ENCODE measurements around the gene IFNG-AS1.

IFNG-AS1 gene

GRCh38 chr12:68065163-68065562, 75.9 kb downstream of the IFNG-AS1 start:
- TF ChIP-seq, protein P1, sequence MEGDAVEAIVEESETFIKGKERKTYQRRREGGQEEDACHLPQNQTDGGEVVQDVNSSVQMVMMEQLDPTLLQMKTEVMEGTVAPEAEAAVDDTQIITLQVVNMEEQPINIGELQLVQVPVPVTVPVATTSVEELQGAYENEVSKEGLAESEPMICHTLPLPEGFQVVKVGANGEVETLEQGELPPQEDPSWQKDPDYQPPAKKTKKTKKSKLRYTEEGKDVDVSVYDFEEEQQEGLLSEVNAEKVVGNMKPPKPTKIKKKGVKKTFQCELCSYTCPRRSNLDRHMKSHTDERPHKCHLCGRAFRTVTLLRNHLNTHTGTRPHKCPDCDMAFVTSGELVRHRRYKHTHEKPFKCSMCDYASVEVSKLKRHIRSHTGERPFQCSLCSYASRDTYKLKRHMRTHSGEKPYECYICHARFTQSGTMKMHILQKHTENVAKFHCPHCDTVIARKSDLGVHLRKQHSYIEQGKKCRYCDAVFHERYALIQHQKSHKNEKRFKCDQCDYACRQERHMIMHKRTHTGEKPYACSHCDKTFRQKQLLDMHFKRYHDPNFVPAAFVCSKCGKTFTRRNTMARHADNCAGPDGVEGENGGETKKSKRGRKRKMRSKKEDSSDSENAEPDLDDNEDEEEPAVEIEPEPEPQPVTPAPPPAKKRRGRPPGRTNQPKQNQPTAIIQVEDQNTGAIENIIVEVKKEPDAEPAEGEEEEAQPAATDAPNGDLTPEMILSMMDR (IDR thresholded peaks at IDR 0.05; ENCODE audit: low read length): no peak
- no peak for TF ChIP-seq EZH2 (IDR thresholded peaks at IDR 0.05; ENCODE audit: borderline replicate concordance, low read length)
- no peak overlapping the region for H3K4me2 ChIP-seq (ENCODE audit: low read length)

GRCh38 chr12:68065687-68066086, 76.4 kb downstream of the IFNG-AS1 start:
- H3K4me2 ChIP-seq (ENCODE audit: low read length): no peak overlapping the region
- no peaks in the 10 kb centered on the region for H3K27me3 ChIP-seq (ENCODE audit: insufficient read depth, low read length)
- TF ChIP-seq, protein P1 (IDR thresholded peaks at IDR 0.05; ENCODE audit: low read length): no peak
- no peak for TF ChIP-seq EZH2 (IDR thresholded peaks at IDR 0.05; ENCODE audit: borderline replicate concordance, low read length)

More at GRCh38 chr12:68065163-68065562, 75.9 kb downstream of the IFNG-AS1 start:
- H3K4me1 ChIP-seq (ENCODE audit: insufficient read depth, low read length, severe bottlenecking): no peaks in the 10 kb centered on the region
- no peak overlapping the region for H3K27ac ChIP-seq (ENCODE audit: low read depth, low read length, poor library complexity, severe bottlenecking)
- no peaks in the 10 kb centered on the region for H3K9me3 ChIP-seq (ENCODE audit: low read length)
- no peaks in the 10 kb centered on the region for H3K27me3 ChIP-seq (ENCODE audit: insufficient read depth, low read length)
- H3F3A ChIP-seq (ENCODE audit: insufficient read depth, low read length): no peaks in the 10 kb centered on the region
- H3K9ac ChIP-seq (ENCODE audit: low read length): no peak overlapping the region
- no peak overlapping the region for H2AFZ ChIP-seq (ENCODE audit: low read length)
- H4K20me1 ChIP-seq (ENCODE audit: insufficient read depth, low read length): no peaks in the 10 kb centered on the region
- H3K36me3 ChIP-seq (ENCODE audit: insufficient read depth, low read length): no peaks in the 10 kb centered on the region
- H3K9me2 ChIP-seq (ENCODE audit: low read depth, low read length): no peaks in the 10 kb centered on the region
- no peak overlapping the region for H3K4me3 ChIP-seq (ENCODE audit: low read depth, low read length, poor library complexity, severe bottlenecking)
- H3K79me2 ChIP-seq (ENCODE audit: insufficient read depth, low read length): no peaks in the 10 kb centered on the region

GRCh38 chr12:68067762-68068376, 78.6 kb downstream of the IFNG-AS1 start:
- no peaks in the 10 kb centered on the region for H4K20me1 ChIP-seq (ENCODE audit: insufficient read depth, low read length)
- no peaks in the 10 kb centered on the region for H3K9me2 ChIP-seq (ENCODE audit: low read depth, low read length)
- no peak for TF ChIP-seq EZH2 (IDR thresholded peaks at IDR 0.05; ENCODE audit: borderline replicate concordance, low read length)
- TF ChIP-seq, protein P1 (IDR thresholded peaks at IDR 0.05; ENCODE audit: low read length): peak; percentile 71
- no peaks in the 10 kb centered on the region for H3K79me2 ChIP-seq (ENCODE audit: insufficient read depth, low read length)
- H3K4me1 ChIP-seq (ENCODE audit: insufficient read depth, low read length, severe bottlenecking): no peaks in the 10 kb centered on the region
- no peaks in the 10 kb centered on the region for H3K36me3 ChIP-seq (ENCODE audit: insufficient read depth, low read length)
- H3F3A ChIP-seq (ENCODE audit: insufficient read depth, low read length): no peaks in the 10 kb centered on the region
- H3K27ac ChIP-seq (ENCODE audit: low read depth, low read length, poor library complexity, severe bottlenecking): no peak overlapping the region
- H3K9me3 ChIP-seq (ENCODE audit: low read length): no peaks in the 10 kb centered on the region
- no peak overlapping the region for H3K9ac ChIP-seq (ENCODE audit: low read length)
- H3K4me2 ChIP-seq (ENCODE audit: low read length): no peak overlapping the region
- no peak overlapping the region for H2AFZ ChIP-seq (ENCODE audit: low read length)
- H3K27me3 ChIP-seq (ENCODE audit: insufficient read depth, low read length): no peaks in the 10 kb centered on the region
- no peak overlapping the region for H3K4me3 ChIP-seq (ENCODE audit: low read depth, low read length, poor library complexity, severe bottlenecking)

More at GRCh38 chr12:68065687-68066086, 76.4 kb downstream of the IFNG-AS1 start:
- no peak overlapping the region for H3K27ac ChIP-seq (ENCODE audit: low read depth, low read length, poor library complexity, severe bottlenecking)
- H3K79me2 ChIP-seq (ENCODE audit: insufficient read depth, low read length): no peaks in the 10 kb centered on the region
- H3K9me2 ChIP-seq (ENCODE audit: low read depth, low read length): no peaks in the 10 kb centered on the region
- no peaks in the 10 kb centered on the region for H3K9me3 ChIP-seq (ENCODE audit: low read length)
- H4K20me1 ChIP-seq (ENCODE audit: insufficient read depth, low read length): no peaks in the 10 kb centered on the region
- H3K4me1 ChIP-seq (ENCODE audit: insufficient read depth, low read length, severe bottlenecking): no peaks in the 10 kb centered on the region
- no peak overlapping the region for H2AFZ ChIP-seq (ENCODE audit: low read length)
- no peaks in the 10 kb centered on the region for H3F3A ChIP-seq (ENCODE audit: insufficient read depth, low read length)
- H3K36me3 ChIP-seq (ENCODE audit: insufficient read depth, low read length): no peaks in the 10 kb centered on the region
- no peak overlapping the region for H3K4me3 ChIP-seq (ENCODE audit: low read depth, low read length, poor library complexity, severe bottlenecking)
- no peak overlapping the region for H3K9ac ChIP-seq (ENCODE audit: low read length)

Data from OCI-LY1 (cell line).